Endodermal cell (in vitro differentiated cells): ENCODE measurements around the gene KIRREL3. TPM values are rescaled to one million over a fixed set of nuclear protein-coding genes. Genes with fewer than 3 reads are reported as not detected.

ENCODE experiments used
- DNase-seq: peaks from one replicate; pipeline ENCODE4 v3.0.0-alpha.2; 2017
- H3K27ac ChIP-seq: 2 replicates; pipeline ENCODE4 v1.5.1; 2013; ENCODE audit warnings: mild to moderate bottlenecking, low read depth, low read length, moderate library complexity
- H3K27me3 ChIP-seq: 2 replicates; pipeline ENCODE4 v1.6.1; 2013; ENCODE audit warnings: mild to moderate bottlenecking, low read length, moderate library complexity; ENCODE audit not compliant: insufficient read depth, control insufficient read depth, poor library complexity, severe bottlenecking
- H3K36me3 ChIP-seq: 2 replicates; pipeline ENCODE4 v1.7.0; 2013; ENCODE audit warnings: mild to moderate bottlenecking, low read length, moderate library complexity; ENCODE audit not compliant: control insufficient read depth, insufficient read depth
- H3K4me1 ChIP-seq: one replicate; pipeline ENCODE4 v1.7.0; 2013; ENCODE audit warnings: low read length; ENCODE audit not compliant: control insufficient read depth, insufficient read depth
- H3K4me3 ChIP-seq: 2 replicates; pipeline ENCODE4 v1.5.1; 2013; ENCODE audit warnings: mild to moderate bottlenecking, low read length, moderate library complexity
- H3K9ac ChIP-seq: 2 replicates; pipeline ENCODE4 v1.6.1; 2013; ENCODE audit warnings: mild to moderate bottlenecking, low read length, moderate library complexity; ENCODE audit not compliant: poor library complexity, severe bottlenecking; ENCODE audit errors: extremely low read depth
- H3K9me3 ChIP-seq: 2 replicates; pipeline ENCODE4 v1.6.1; 2013; ENCODE audit warnings: mild to moderate bottlenecking, low read length, moderate library complexity; ENCODE audit not compliant: control insufficient read depth
- H3K27ac Mint-ChIP-seq: 2 replicates; pipeline ENCODE4 v1.8.0; 2020; ENCODE audit warnings: mixed read lengths
- H3K27me3 Mint-ChIP-seq: 2 replicates; pipeline ENCODE4 v1.8.0; 2021; ENCODE audit warnings: mild to moderate bottlenecking, mixed read lengths; ENCODE audit not compliant: insufficient read depth
- H3K36me3 Mint-ChIP-seq: 2 replicates; pipeline ENCODE4 v1.8.0; 2020; ENCODE audit warnings: low read depth, mixed read lengths
- H3K4me1 Mint-ChIP-seq: 2 replicates; pipeline ENCODE4 v1.8.0; 2020; ENCODE audit warnings: mixed read lengths
- H3K4me3 Mint-ChIP-seq: 2 replicates; pipeline ENCODE4 v1.8.0; 2020; ENCODE audit warnings: mild to moderate bottlenecking, moderate library complexity, mixed read lengths
- H3K9me3 Mint-ChIP-seq: 2 replicates; pipeline ENCODE4 v1.8.0; 2020; ENCODE audit warnings: mild to moderate bottlenecking, mixed read lengths
- WGBS, 2 experiments: methylation state at CpG; one replicate each; pipeline versions ENCODE4 v1.1.5 to v1.1.7; 2013; ENCODE audit warnings: missing lambda C conversion rate in 2 of 2, mixed read lengths in 1 of 2; ENCODE audit not compliant: insufficient coverage in 1 of 2, insufficient read length in 1 of 2; 5-methylcytosine and 5-hydroxymethylcytosine counted together
- total RNA-seq, 2 donors: library from RNA; stranded (reverse); fragmentation: NEBNext Ultra II Directional in 1 of 2; extraction: Animal tissue kit (Norgen Biotek cat#: 25700) in 1 of 2; gene quantifications; 2 replicates in 1 of 2; 3 replicates in 1 of 2; pipeline ENCODE4 v1.2.1, GENCODE V29; 2021
- TF ChIP-seq, protein P1 (sequence below): fragments of 200-600 bp; sonication (generic); conservative IDR thresholded peaks from 2 replicates; pipeline ENCODE4 v1.5.0; 2021; ENCODE audit warnings: antibody characterized with exemption, mild to moderate bottlenecking

KIRREL3 gene
- total RNA-seq, 2 donors from 2014 or later, result 1.1 to 1.4 TPM

DNA sequence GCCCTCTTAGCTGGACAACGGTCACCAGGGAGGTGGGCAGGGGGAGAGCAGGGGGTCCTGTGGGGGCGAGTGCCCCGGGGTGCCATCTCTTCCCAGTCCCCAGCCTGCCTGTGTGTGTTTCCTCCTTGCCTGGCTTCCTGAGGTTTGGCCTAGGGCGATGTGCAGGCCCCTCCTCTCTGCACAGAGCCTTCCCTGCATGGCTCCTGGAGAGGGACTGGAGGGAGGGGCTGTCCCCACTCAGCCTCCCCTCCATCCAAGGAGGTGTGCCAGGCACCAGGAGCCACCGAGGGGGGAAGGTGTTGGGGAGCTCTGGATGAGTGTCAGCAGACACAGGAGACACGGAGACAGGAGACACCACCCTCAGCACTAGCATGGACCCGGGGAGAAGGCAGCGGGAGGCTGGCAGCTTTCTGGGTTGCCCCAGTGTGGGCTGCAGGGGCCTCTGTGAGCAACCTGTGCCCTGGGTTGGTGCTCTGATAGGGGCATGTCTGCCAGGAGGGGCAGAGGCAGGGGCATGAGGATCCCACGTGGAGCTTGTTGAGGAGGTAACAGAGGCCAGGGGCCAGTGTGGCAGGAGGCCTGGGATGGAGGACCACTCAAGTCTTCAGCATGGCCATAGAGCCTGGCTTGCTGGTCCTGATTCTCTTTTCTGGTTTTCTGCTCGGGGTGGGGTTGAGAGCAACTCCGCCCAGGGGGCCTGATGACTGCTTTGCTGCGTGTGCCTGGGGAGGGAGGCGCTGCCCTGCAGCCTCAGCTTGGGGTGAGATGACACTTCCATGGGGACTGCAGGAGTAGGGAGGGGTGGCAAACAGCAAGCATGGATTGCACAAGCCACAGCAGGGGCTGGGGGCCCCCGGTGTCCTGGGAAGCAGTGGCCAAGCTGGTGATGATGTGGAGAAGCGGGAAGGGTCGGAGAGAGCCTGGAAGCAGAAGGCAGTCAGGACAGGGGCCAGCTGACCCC lies 566.3 kb downstream of the KIRREL3 start:
- H3K9ac ChIP-seq, result no peak overlapping the region
- H3K4me3 ChIP-seq, result no peak overlapping the region
- peaks cover 1% of the 10 kb centered on the region for H3K27me3 Mint-ChIP-seq
- WGBS, 2 experiments, result 88 to 89% methylated on average over 3 to 16 of the region's 16 CpGs
- no peak overlapping the region for H3K4me3 Mint-ChIP-seq
- no peaks in the 10 kb centered on the region for H3K36me3 ChIP-seq
- H3K4me1 ChIP-seq, result no peaks in the 10 kb centered on the region
- no peaks in the 10 kb centered on the region for H3K9me3 ChIP-seq
- TF ChIP-seq, protein P1, sequence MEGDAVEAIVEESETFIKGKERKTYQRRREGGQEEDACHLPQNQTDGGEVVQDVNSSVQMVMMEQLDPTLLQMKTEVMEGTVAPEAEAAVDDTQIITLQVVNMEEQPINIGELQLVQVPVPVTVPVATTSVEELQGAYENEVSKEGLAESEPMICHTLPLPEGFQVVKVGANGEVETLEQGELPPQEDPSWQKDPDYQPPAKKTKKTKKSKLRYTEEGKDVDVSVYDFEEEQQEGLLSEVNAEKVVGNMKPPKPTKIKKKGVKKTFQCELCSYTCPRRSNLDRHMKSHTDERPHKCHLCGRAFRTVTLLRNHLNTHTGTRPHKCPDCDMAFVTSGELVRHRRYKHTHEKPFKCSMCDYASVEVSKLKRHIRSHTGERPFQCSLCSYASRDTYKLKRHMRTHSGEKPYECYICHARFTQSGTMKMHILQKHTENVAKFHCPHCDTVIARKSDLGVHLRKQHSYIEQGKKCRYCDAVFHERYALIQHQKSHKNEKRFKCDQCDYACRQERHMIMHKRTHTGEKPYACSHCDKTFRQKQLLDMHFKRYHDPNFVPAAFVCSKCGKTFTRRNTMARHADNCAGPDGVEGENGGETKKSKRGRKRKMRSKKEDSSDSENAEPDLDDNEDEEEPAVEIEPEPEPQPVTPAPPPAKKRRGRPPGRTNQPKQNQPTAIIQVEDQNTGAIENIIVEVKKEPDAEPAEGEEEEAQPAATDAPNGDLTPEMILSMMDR, result no peak
- H3K27me3 ChIP-seq, result no peaks in the 10 kb centered on the region
- H3K36me3 Mint-ChIP-seq, result no peaks in the 10 kb centered on the region
- DNase-seq, result no peak
- H3K27ac ChIP-seq, result no peak overlapping the region
- H3K4me1 Mint-ChIP-seq, result peaks cover 12% of the 10 kb centered on the region
- peak overlapping the region; percentile 44 for H3K27ac Mint-ChIP-seq
- H3K9me3 Mint-ChIP-seq, result no peaks in the 10 kb centered on the region

- Mint-ChIP-seq H3K4me3 (no peak overlapping the region), H3K9me3 (no peaks in the 10 kb centered on the region), H3K27ac (no peak overlapping the region), H3K27me3 (peaks cover 2% of the 10 kb centered on the region), H3K4me1 (peaks cover 12% of the 10 kb centered on the region), H3K36me3 (no peaks in the 10 kb centered on the region)
- DNase-seq, result no peak
- Histone ChIP-seq H3K9me3 (no peaks in the 10 kb centered on the region), H3K36me3 (no peaks in the 10 kb centered on the region), H3K4me1 (no peaks in the 10 kb centered on the region), H3K4me3 (no peak overlapping the region), H3K27me3 (no peaks in the 10 kb centered on the region), H3K27ac (no peak overlapping the region), H3K9ac (no peak overlapping the region)
- 92 to 94% methylated on average over 4 to 11 of the region's 11 CpGs for WGBS, 2 experiments
- TF ChIP-seq, protein P1, result no peak
Measured at GRCh38 chr11:126433244-126433846, 567.2 kb downstream of the KIRREL3 start.

- no peak overlapping the region for H3K27ac ChIP-seq
- H3K27me3 Mint-ChIP-seq, result peaks cover 2% of the 10 kb centered on the region
- peaks cover 12% of the 10 kb centered on the region for H3K4me1 Mint-ChIP-seq
- H3K36me3 ChIP-seq, result no peaks in the 10 kb centered on the region
- H3K9me3 ChIP-seq, result no peaks in the 10 kb centered on the region
- H3K4me1 ChIP-seq, result no peaks in the 10 kb centered on the region
- no peak overlapping the region for H3K4me3 Mint-ChIP-seq
- no peak overlapping the region for H3K4me3 ChIP-seq
- TF ChIP-seq, protein P1, result no peak
- WGBS, 2 experiments, result 92 to 96% methylated on average over 3 to 6 of the region's 6 CpGs
- no peaks in the 10 kb centered on the region for H3K27me3 ChIP-seq
- no peaks in the 10 kb centered on the region for H3K9me3 Mint-ChIP-seq
- no peaks in the 10 kb centered on the region for H3K36me3 Mint-ChIP-seq
- no peak for DNase-seq
- H3K9ac ChIP-seq, result no peak overlapping the region
- H3K27ac Mint-ChIP-seq, result no peak overlapping the region
Measured at GRCh38 chr11:126432525-126432924, 568.0 kb downstream of the KIRREL3 start.
